GM20000 (cell line): ENCODE results near the gene MAPK4.

Experiments
- DNase-seq: peaks from one replicate; pipeline ENCODE4 v3.0.0; 2012; ENCODE audit warnings: low spot score
- CTCF ChIP-seq: IDR thresholded peaks from 2 replicates; pipeline ENCODE4 v1.5.1; 2012; ENCODE audit warnings: mild to moderate bottlenecking, control low read depth; ENCODE audit errors: extremely low read depth, missing control alignments

MAPK4 gene

GRCh38 chr18:50658601-50659000, 98.7 kb downstream of the MAPK4 start:
- no peak for TF ChIP-seq CTCF
- DNase-seq: no peak

- TF ChIP-seq CTCF: no peak
- DNase-seq: no peak
Observed at GRCh38 chr18:50659091-50660003, 99.5 kb downstream of the MAPK4 start.

GRCh38 chr18:50661013-50661412, 101.1 kb downstream of the MAPK4 start:
- no peak for DNase-seq
- no peak for TF ChIP-seq CTCF

GRCh38 chr18:50662177-50662576, 102.3 kb downstream of the MAPK4 start:
- DNase-seq: peak; percentile 14
- TF ChIP-seq CTCF: no peak

GRCh38 chr18:50662775-50663383, 103.0 kb downstream of the MAPK4 start:
- DNase-seq: no peak
- TF ChIP-seq CTCF: no peak

- TF ChIP-seq CTCF: no peak
- DNase-seq: no peak
Observed at GRCh38 chr18:50663626-50664441, 103.9 kb downstream of the MAPK4 start.
